ENCODE results near the gene EPHA5.

Gene EPHA5

DNA sequence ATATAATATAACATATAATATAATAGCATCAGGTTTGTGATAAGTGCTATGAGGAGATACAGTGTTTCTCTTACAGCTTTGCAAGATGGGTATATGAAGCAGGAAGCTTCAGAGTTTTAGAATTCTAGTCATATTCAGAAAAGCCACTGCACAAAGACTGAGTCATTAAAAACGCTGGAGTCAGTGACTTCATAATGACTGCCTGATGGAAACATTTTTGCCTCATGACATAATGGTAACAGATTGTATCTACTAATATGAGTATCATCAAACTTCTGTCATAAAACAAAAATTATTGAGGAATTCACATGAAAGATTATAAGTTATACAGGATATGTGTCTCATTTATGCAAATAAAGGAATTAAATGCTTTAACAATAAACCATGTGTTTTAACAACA lies 46.8 kb downstream of the EPHA5 start:
- no peak for DNase-seq

DNA sequence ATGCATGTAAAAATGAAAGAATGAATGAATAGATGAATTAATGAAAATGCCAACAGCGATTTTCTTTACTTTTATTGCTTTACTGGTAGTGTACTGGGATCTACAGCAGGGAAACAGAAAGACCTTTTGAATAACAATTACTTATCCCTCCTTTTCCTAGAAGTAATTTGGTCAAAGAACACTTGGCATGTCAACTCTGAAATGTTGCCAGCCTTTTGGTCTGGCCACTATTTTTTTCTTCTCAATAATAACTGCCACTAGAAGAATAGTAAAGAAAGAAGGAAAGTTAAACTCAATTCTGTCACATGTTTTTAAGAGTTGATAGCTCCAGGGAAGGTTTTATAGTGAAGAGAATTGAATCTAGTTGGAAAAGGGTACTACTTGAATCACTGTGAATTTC lies 52.9 kb downstream of the EPHA5 start:
- DNase-seq: no peak

DNA sequence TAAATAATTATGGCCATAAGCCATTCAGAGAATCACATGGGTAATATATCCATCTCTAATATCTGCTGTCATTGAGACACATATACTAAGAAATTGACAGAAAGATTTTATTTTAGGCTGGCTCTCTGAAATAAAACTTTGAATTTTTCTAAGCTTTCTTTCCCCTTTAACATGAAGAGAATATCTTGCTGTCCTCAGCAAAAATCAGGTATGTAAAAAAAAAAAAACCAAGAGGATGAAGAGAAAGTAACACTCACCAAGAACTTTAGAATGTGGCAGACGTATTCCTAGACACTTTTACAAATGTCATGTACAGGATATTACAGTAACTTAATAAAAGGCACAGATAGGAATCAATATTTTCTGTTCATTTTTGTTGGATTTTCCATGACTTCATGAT lies 65.8 kb downstream of the EPHA5 start:
- no peak for DNase-seq

DNA sequence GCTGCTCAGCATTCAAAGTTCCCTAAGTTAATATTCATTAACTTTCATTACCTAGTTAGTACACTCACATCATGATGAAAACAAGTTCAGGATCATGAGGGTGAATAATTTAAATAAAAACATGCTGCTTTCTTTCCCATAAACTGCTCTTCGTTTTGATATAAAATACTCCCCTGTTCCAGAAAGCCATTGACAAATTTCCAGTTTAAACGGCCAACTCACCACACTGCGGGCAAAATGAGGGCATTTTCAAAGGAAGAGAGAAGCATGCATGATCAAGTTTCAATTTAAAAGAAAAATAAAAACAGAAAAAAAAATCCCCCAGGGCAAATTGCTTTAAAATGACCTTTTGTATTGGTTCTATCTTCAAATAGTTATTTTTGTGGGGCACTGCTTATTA lies 69.6 kb downstream of the EPHA5 start:
- DNase-seq: no peak

DNA sequence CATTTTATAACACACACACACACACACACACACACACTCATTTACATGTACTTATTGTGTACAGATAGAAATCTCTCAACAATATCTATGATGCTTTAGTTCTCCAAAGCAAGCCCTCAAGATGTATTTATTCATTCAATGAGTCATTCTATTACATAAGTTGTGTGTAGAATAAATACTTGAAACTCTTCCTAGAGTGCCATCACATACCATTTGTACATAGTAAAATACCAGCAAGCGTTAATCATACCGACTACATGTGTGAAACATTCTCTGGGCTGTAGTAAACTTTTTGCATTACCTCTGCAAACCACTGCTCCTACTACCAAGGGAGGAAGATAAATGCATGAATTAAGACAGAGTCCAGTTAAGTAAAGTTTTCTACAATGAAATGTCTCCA lies 70.9 kb downstream of the EPHA5 start:
- DNase-seq: no peak

DNA sequence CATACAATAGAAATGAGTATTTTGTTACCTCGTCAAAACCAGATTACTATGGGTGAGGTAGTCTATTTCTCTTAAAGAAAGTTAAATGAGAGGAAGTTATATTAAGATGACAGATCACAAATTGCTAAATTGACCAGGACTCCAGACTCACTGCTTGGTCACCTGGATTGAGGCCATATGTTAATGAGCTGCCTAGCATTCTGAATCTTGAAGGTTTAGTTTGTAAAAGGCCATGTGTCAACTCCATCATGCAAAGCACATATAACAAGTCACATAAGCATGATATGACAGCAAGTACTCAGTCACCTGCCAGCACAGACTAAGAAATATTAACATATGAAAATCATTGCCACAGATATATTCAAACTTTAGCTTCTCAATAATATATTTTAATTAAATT lies 72.6 kb downstream of the EPHA5 start:
- DNase-seq: no peak

DNA sequence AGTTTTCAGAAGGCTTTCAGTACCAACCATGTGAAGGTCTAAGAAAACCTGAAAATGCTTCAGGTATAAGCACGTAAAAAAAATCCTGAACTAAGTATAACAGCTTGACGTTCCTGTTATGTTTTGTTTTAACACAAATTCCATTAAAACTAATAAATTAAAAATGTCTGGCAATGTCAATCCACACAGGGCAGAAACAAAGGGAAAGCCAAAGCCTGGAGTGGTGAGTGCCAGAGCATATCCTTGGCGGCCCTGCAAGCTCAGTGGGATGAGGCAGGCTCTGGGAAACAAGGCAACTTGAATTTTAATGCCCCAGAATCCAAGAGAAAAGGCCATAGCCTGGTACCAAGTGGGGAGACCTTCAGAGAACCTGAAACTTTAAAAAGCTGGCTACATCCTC lies 78.2 kb downstream of the EPHA5 start:
- no peak for DNase-seq

DNA sequence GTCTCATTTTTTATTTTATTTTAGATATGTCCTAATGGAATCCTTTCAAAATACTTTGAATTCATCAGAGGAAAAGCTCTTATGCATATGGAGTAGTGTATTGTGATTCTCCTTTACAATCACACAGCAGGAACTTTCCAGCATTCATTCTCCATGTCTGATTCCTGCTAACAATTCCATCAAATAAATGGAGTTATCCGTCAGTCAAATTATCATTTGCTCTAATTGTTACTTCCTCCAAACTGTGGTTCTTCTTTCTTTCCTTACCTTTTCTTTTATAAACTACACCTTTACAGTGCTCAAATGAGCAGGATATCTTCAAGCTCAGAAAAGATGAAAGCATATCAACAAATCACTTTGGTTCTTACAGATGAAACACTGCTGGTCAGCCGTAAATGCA lies 80.4 kb downstream of the EPHA5 start:
- no peak for DNase-seq

DNA sequence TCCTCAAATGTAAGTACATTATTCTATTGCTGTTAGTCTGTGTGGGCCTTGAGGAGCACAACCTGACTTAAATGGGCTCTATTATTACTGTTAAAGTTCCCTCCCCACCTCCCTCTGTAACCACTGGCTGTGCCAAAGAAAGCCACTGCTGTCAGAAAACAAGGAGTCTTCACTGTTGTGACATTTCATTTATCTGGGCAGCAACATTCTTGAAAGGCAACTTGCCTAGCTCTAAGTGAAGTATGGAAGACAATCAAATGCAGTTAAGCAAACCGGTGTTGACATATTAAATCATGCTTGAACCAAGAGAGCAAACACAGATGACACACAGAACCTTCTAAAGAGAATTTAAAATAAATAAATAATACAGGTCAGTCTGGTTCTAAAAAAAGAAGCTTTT lies 81.0 kb downstream of the EPHA5 start:
- no peak for DNase-seq

DNA sequence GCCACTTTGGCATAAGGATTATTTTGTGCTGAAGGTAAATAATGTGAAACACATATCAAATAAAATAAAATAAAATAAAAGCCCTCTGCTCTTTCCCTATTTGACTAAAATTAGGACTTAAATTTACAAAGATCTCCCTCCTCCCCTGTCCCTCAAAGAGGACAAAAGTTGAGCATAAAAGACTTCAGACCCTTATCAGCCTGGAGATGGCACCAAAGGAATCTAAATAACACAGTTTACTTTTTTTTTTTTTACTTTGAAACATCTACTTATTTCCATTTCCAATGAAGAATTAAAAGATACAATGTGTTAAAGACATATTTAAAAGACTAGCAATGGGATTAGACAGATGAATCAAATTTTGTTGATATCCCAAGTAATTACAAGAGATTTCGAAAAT lies 89.7 kb downstream of the EPHA5 start:
- peak; percentile 4 for DNase-seq

DNA sequence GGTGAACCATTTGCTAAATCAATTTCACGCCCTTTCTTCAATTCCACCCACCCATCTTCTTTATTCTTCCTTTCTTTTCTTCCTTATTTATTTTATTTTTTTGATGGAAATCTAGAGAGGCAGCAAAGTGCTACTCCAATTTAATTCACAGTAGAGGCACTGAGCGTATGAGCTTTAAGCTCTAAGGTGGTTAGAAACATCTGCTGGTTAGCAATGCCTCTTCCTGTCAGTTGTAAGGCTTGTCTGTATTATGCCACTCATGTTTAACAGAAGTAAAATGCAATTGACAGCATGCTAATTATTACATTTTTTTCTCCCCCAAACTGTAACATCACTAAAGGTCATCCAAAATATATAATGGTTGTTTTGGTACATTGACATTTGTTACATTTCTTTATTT lies 103.8 kb downstream of the EPHA5 start:
- no peak for DNase-seq

DNA sequence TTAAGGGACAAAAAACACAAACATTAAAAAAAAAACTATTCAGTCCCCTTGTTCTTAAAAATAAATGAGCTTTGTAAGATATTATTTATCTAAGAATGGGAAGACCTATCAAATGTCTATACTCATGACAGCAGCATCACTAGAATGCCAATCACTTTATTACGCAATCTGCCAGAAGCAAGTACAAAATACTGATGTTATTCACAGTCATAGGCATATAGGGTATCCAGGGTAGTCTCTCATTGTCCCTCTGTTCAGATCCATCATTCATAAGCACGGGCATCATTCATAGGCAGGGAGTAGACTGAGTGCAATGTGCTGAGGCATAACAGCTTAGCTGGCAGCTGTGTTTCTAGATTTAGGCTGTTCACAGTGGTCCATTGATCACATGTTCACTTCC lies 109.1 kb downstream of the EPHA5 start:
- DNase-seq: no peak

DNA sequence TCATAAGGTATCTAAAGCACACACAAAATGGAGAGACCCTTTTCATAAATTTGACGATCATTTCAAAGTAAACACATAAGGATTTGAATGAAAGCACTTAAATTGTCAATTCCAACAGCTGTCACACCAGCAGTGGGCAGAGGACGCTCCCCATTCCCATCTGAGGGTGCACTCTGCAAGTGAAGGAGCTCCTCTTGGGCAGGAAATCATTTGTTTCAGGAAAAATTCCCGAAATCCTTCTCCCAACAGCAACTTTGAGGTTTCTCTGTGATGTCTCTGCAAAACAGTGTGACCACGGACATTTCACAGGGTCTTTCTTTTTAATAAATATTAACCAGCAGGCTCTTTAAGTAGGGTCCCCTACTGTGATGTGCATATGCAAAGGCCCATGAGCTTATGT lies 111.0 kb downstream of the EPHA5 start:
- no peak for DNase-seq

DNA sequence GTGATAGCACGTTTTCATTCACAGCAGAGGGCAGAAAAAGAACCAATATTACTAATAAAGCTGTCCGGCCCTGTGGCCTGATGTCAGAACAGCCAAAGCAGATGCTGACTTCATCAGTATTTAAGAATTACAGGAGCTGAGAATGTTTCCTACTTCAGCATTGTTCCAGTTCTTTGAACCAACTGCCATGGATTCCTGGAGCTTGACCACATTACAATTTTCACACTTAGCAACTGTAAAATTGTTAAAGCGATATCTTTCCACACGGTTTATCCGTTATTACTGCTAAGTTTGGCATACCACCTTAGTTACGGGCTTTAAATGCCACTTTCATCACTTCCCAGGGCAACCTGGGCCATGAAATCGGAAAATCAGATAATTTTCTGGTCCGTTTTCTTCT lies 118.2 kb downstream of the EPHA5 start:
- DNase-seq: no peak

DNA sequence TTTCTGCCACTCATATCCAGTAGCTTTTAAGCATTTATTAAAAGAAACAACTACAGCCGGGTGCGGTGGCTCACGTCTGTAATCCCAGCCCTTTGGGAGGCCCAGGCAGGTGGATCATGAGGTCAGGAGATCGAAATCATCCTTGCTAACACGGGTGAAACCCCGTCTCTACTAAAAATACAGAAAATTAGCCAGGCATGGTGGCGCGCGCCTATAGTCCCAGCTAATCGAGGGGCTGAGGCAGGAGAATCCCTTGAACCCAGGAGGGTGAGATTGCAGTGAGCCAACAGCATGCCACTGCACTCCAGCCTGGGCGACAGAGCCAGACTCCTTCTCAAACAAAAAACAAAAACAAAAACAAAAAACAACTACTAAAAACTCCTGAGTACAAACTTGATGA lies 119.8 kb downstream of the EPHA5 start:
- no peak for DNase-seq

DNA sequence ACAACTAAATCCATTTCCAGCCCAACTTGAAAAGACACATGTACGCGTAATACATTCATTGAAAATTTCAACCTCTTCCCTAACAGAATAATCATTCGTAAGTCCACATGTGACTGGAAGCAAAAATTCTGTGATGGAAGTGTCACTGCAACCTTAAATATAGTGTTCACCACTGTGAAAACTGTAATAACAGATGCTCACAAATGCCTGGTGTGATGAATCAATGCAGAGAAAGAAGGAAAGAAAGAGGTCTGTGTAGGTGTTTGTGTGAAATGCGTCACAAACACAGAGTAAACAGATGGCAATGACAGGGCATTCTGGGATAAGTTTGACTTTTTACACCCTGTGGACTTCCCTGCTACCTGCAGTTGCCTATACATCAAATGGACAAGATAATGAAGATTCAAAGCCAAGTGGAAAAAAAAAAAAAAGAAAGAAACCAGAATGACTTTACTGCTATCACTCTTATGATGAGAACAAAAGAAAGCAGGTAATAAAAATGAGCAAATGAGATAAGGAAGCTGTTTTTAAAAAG lies 123.3 kb downstream of the EPHA5 start:
- no peak for DNase-seq

DNA sequence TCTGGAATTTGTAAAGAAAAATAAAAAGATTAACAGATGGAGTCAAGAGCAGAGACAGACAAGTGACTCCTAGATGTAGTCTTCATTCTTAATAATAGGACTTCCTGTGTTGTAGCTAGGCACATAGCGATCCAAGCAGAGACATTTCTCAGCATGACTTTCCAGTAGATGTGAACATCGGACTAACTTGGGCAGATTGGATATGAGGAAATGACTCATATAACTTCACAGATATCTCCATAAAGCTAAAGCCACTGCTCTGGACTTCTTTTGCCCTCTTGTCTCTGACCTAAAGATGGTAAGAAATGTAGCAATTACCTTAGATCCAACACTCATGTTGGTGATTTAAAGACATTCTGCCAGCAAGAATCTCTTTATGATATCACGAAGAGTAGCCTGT lies 131.7 kb downstream of the EPHA5 start:
- DNase-seq: no peak

DNA sequence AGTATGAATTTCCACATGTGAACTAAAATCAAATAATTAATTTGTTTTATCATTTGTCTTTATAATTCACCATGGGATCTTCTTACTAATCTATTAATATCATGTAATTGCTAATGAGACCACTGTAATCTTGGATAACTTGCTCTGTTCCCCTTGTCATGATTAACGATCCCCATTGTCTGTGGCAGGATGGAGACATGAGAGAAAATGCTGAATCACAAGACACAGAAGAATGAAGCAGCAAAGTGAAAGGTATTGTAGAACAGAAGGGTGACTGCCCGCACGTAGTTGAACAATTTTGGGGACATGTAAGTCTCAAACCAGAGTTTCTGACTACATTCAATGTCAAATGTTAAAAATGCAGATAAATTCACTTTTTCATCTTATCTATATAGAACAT lies 135.2 kb downstream of the EPHA5 start:
- no peak for DNase-seq

DNA sequence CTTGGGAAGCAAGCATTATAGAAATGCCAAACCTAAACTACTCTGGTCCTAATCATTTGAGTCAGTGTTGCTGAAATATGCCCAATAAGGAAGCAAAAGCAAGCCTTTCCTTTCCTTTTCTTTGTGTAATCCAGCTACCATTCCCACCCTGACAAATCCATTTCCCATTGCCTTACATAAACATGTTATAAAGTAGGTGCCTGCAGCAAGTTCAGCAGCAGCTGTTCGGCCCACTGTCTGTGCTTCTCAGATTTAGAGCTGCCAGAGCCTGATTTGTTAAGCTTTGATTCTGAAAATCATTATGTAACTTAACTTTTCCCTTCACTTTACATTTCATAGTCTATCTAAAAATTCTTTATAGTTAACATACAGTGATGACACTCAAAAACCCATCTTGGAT lies 148.6 kb downstream of the EPHA5 start:
- DNase-seq: no peak

DNA sequence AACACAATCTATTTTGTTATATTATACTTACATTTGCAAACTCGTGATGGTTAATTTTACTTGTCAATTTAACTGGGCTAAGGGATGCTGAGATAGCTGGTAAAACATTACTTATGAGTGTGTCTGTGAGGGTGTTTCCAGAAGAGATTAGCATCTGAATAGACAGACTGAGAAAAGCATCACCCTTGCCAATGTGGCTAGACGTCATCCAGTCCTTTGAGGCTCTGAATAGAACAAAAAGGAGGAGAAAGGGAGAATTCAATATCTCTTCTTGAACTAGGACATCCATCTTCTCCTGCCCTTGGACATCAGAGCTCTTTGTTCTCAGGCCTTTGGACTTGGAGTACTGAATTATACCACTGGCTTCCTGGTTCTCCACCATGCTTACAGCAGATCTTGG lies 154.6 kb downstream of the EPHA5 start:
- no peak for DNase-seq

DNA sequence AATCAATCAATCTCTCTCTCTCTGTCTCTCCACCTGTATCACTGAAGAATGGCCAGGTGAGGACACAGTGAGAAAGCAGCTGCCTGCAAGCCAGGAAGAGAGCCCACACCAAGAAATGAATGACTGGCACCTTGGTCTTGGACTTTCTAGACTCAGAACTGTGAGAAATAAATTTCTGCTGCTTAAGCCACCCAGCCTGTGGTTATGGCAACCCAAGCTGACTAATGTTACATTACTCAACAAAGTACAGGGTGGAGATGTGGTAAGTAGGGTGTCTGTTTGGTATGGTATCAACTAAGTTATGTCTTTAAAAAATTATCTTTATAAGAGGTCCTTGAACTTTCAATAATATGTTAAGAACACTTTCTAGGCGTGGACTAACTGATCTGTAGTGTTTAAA lies 159.3 kb downstream of the EPHA5 start:
- DNase-seq: no peak

DNA sequence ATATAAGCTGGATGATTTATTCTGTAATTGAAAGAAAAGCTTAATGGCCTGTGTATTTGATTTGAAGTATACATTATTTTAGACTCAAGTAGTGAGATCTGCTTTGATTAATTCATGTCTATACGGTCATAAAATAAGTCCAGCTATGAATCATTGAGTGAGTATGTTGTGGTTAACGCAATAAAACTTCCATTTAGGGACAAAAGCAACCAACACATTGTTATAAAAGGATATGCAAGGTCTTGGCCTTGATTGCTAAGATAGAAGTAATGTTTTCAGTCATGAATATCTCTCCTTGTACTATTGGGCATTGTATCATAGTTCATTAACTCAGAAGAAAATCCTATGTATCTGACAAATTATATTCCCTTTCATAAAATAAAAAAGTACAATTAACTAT lies 162.1 kb downstream of the EPHA5 start:
- DNase-seq: no peak

DNA sequence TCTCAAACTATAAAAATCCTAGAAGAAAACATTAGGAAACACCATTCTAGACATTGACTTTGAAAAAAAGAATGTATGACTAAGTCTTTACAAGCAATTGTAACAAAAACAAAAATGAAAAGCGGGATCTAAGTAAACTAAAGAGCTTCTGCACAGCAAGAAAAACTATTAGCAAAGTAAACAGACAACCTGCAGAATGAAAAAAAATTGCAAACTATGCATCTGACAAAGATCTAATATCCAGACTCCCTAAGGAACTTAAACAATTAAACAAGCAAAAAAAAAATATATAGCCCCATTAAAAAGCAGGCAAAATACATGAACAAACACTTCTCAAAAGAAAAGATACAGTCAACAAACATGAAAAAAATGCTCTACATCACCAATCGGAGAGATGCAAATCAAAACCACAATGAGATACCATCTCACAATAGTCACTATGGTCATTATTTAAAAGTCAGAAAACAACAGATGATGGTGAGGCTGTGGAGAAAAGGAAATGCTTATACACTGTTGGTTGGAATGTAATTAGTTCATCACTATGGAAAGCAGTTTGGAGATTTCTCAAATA lies 168.1 kb downstream of the EPHA5 start:
- no peak for DNase-seq

DNA sequence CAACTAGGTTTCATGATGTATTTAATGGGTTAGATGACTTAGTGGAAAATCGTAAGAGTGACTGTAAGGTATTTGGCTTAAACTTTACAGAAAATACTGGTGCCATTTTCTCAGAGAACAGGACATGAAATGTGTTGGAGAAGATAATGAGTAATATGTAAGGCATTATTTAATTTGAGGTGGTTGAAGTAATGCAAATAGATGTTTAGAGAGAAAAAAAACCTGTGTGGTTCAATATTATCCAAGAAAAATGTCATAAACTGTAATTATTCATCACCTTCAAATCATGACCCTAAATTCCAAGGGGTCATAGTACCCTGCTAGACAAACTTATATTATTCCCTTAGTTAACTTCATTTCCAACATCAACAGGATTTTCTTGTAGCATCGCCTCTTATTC lies 171.7 kb downstream of the EPHA5 start:
- no peak for DNase-seq

DNA sequence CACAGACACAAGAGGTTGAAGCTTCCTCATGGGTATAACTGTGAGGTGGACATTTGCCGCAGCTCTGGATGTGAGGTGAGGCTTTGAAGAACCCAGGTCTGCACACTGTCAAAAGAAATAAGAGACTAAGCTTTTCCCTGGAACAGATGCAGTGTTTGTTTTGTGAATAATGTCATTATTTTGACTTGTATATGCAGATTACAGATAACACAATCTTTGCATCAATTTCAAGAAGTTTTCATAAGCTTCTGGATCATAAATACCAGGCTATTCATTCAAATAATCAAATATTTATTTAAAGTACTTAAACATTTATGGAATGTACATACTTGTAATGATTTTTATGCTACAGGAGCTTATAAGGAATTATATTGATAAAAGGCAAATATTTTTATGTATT lies 174.8 kb downstream of the EPHA5 start:
- DNase-seq: no peak

DNA sequence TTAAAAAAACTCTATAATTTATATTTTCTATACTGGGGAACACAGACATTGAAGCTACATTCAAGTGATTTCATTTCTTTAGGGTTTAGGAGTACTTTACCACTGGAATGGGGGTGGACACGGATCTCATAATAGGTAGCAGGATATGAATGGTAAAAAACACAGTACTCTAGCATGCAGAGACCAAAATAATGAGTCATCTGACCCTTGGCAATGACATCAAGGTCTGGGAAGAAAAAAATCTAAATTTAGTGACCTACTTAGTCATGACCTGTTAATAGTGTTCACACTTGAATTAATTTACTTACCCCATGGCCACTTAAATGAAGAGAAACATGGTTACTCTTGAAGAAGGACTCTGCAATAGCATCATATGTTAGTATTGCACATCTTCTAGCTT lies 187.9 kb downstream of the EPHA5 start:
- no peak for DNase-seq

All from hematopoietic multipotent progenitor cell treated with erythropoietin and hydrocortisone succinate and interleukin-3 and kit ligand, for 4 days (in vitro differentiated cells).